HEK293 (cell line): ENCODE data around the gene MGAT2.

Experiments used
- CTCF ChIA-PET: fragments of 350-600 bp; formaldehyde crosslinking; extraction: SDS; loops from one replicate; lab custom pipeline; 2021; ENCODE audit warnings: antibody characterized with exemption; lab: Yijun Ruan, JAX
- POLR2A ChIA-PET: fragments of 300-600 bp; formaldehyde crosslinking; extraction: SDS; loops from one replicate; lab custom pipeline; 2020; ENCODE audit warnings: antibody characterized with exemption, inconsistent platforms; lab: Yijun Ruan, JAX
- H3K27ac ChIP-seq: fragments of 200-500 bp; sonication (Bioruptor generic); 2 replicates; pipeline ENCODE4 v1.5.1; 2014; ENCODE audit warnings: low read depth, low read length, control low read depth, inconsistent platforms; ENCODE audit errors: extremely low read depth
- H3K36me3 ChIP-seq, 2 experiments: fragments of 200-500 bp in 1 of 2; sonication (Bioruptor generic) in 1 of 2; 1 replicate in 1 of 2; 2 replicates in 1 of 2; pipeline ENCODE4 v1.5.1; 2014 to 2017; ENCODE audit warnings: inconsistent platforms in 2 of 2, low read length in 2 of 2; ENCODE audit not compliant: control insufficient read depth in 2 of 2, insufficient read depth in 1 of 2
- H3K4me1 ChIP-seq: fragments of 200-500 bp; sonication (Bioruptor generic); 2 replicates; pipeline ENCODE4 v1.5.1; 2014; ENCODE audit warnings: mild to moderate bottlenecking, low read length, inconsistent platforms; ENCODE audit not compliant: control insufficient read depth, insufficient read depth
- H3K4me3 ChIP-seq: 2 replicates; pipeline ENCODE4 v1.5.1; 2011; ENCODE audit warnings: low read depth, mild to moderate bottlenecking, control low read depth, low read length, moderate library complexity
- H3K9me3 ChIP-seq: fragments of 200-500 bp; sonication (Bioruptor generic); 2 replicates; pipeline ENCODE4 v1.5.1; 2014; ENCODE audit warnings: low read depth, low read length, inconsistent platforms; ENCODE audit not compliant: control insufficient read depth, insufficient read depth
- ELK4 ChIP-seq: IDR thresholded peaks from 2 replicates; pipeline ENCODE4 v1.6.1; 2011; ENCODE audit warnings: mild to moderate bottlenecking, low read depth, low read length, borderline replicate concordance
- GLIS2 ChIP-seq: fragments of 450-650 bp; formaldehyde crosslinking; IDR thresholded peaks from 2 replicates; pipeline ENCODE4 v1.5.1; 2016; ENCODE audit warnings: missing biosample characterization, missing genetic modification characterization
- IKZF3 ChIP-seq: fragments of 450-650 bp; IDR thresholded peaks from 2 replicates; pipeline ENCODE4 v1.5.0; 2018; ENCODE audit warnings: missing biosample characterization, mild to moderate bottlenecking, missing genetic modification characterization, moderate library complexity
- KLF16 ChIP-seq: fragments of 450-650 bp; formaldehyde crosslinking; IDR thresholded peaks from 2 replicates; pipeline ENCODE4 v1.5.1; 2017; ENCODE audit warnings: missing biosample characterization, missing genetic modification characterization
- RBAK ChIP-seq: fragments of 450-650 bp; formaldehyde crosslinking; IDR thresholded peaks from 2 replicates; pipeline ENCODE4 v1.5.1; 2016; ENCODE audit warnings: missing biosample characterization, missing genetic modification characterization
- SP2 ChIP-seq: fragments of 450-650 bp; formaldehyde crosslinking; IDR thresholded peaks from 2 replicates; pipeline ENCODE4 v1.5.1; 2016; ENCODE audit warnings: missing biosample characterization, missing genetic modification characterization
- SP7 ChIP-seq: fragments of 450-650 bp; formaldehyde crosslinking; IDR thresholded peaks from 2 replicates; pipeline ENCODE4 v1.5.1; 2016; ENCODE audit warnings: missing biosample characterization, missing genetic modification characterization
- YY2 ChIP-seq: fragments of 450-650 bp; formaldehyde crosslinking; IDR thresholded peaks from 2 replicates; pipeline ENCODE4 v1.5.1; 2016; ENCODE audit warnings: missing biosample characterization, missing genetic modification characterization
- ZFP69B ChIP-seq: fragments of 450-650 bp; formaldehyde crosslinking; IDR thresholded peaks from 2 replicates; pipeline ENCODE4 v1.5.1; 2016; ENCODE audit warnings: missing biosample characterization, missing genetic modification characterization
- ZNF10 ChIP-seq: fragments of 450-650 bp; formaldehyde crosslinking; IDR thresholded peaks from 2 replicates; pipeline ENCODE4 v1.5.1; 2017; ENCODE audit warnings: missing biosample characterization, missing genetic modification characterization
- ZNF148 ChIP-seq: fragments of 450-650 bp; formaldehyde crosslinking; IDR thresholded peaks from 2 replicates; pipeline ENCODE4 v1.5.0; 2017; ENCODE audit warnings: missing biosample characterization, missing genetic modification characterization, borderline replicate concordance
- ZNF157 ChIP-seq: fragments of 450-650 bp; formaldehyde crosslinking; IDR thresholded peaks from 2 replicates; pipeline ENCODE4 v1.5.1; 2016; ENCODE audit warnings: missing biosample characterization, missing genetic modification characterization
- ZNF202 ChIP-seq: fragments of 450-650 bp; formaldehyde crosslinking; IDR thresholded peaks from 2 replicates; pipeline ENCODE4 v1.5.1; 2016; ENCODE audit warnings: missing biosample characterization, missing genetic modification characterization, borderline replicate concordance
- ZNF23 ChIP-seq: fragments of 450-650 bp; formaldehyde crosslinking; IDR thresholded peaks from 2 replicates; pipeline ENCODE4 v1.5.1; 2016; ENCODE audit warnings: missing biosample characterization, missing genetic modification characterization, borderline replicate concordance
- ZNF248 ChIP-seq: fragments of 450-650 bp; formaldehyde crosslinking; IDR thresholded peaks from 2 replicates; pipeline ENCODE4 v1.5.1; 2017; ENCODE audit warnings: missing biosample characterization, missing genetic modification characterization
- ZNF26 ChIP-seq: fragments of 450-650 bp; formaldehyde crosslinking; IDR thresholded peaks from 2 replicates; pipeline ENCODE4 v1.5.1; 2016; ENCODE audit warnings: missing biosample characterization, missing genetic modification characterization
- ZNF266 ChIP-seq: fragments of 450-650 bp; formaldehyde crosslinking; IDR thresholded peaks from 2 replicates; pipeline ENCODE4 v1.5.1; 2016; ENCODE audit warnings: missing biosample characterization, missing genetic modification characterization, low read depth
- ZNF335 ChIP-seq: fragments of 450-650 bp; formaldehyde crosslinking; conservative IDR thresholded peaks from 2 replicates; pipeline ENCODE4 v1.5.1; 2016; ENCODE audit warnings: missing biosample characterization, missing genetic modification characterization
- ZNF391 ChIP-seq: fragments of 450-650 bp; formaldehyde crosslinking; IDR thresholded peaks from 2 replicates; pipeline ENCODE4 v1.5.1; 2016; ENCODE audit warnings: low read depth, missing biosample characterization, missing genetic modification characterization, borderline replicate concordance
- ZNF394 ChIP-seq: fragments of 450-650 bp; formaldehyde crosslinking; IDR thresholded peaks from 2 replicates; pipeline ENCODE4 v1.5.1; 2016; ENCODE audit warnings: missing biosample characterization, missing genetic modification characterization, mild to moderate bottlenecking, moderate library complexity, borderline replicate concordance
- ZNF423 ChIP-seq: fragments of 450-650 bp; formaldehyde crosslinking; IDR thresholded peaks from 2 replicates; pipeline ENCODE4 v1.5.1; 2016; ENCODE audit warnings: missing biosample characterization, missing genetic modification characterization
- ZNF426 ChIP-seq: fragments of 450-650 bp; formaldehyde crosslinking; IDR thresholded peaks from 2 replicates; pipeline ENCODE4 v1.5.1; 2017; ENCODE audit warnings: missing biosample characterization, missing genetic modification characterization, mild to moderate bottlenecking, inconsistent platforms, moderate library complexity
- ZNF433 ChIP-seq: fragments of 450-650 bp; formaldehyde crosslinking; IDR thresholded peaks from 2 replicates; pipeline ENCODE4 v1.5.1; 2016; ENCODE audit warnings: missing biosample characterization, missing genetic modification characterization, low read depth
- ZNF488 ChIP-seq: fragments of 450-650 bp; formaldehyde crosslinking; IDR thresholded peaks from 2 replicates; pipeline ENCODE4 v1.5.1; 2016; ENCODE audit warnings: missing biosample characterization, missing genetic modification characterization
- ZNF571 ChIP-seq: fragments of 450-650 bp; formaldehyde crosslinking; IDR thresholded peaks from 2 replicates; pipeline ENCODE4 v1.5.0; 2017; ENCODE audit warnings: missing biosample characterization, missing genetic modification characterization
- ZNF704 ChIP-seq: fragments of 450-650 bp; formaldehyde crosslinking; IDR thresholded peaks from 2 replicates; pipeline ENCODE4 v1.5.1; 2016; ENCODE audit warnings: missing biosample characterization, missing genetic modification characterization
- ZNF707 ChIP-seq: fragments of 450-650 bp; formaldehyde crosslinking; IDR thresholded peaks from 2 replicates; pipeline ENCODE4 v1.5.1; 2016; ENCODE audit warnings: missing biosample characterization, missing genetic modification characterization
- ZNF792 ChIP-seq: fragments of 450-650 bp; formaldehyde crosslinking; IDR thresholded peaks from 2 replicates; pipeline ENCODE4 v1.5.1; 2016; ENCODE audit warnings: missing biosample characterization, missing genetic modification characterization
- ZNF837 ChIP-seq: fragments of 450-650 bp; formaldehyde crosslinking; IDR thresholded peaks from 2 replicates; pipeline ENCODE4 v1.5.1; 2016; ENCODE audit warnings: missing biosample characterization, missing genetic modification characterization
- ZSCAN23 ChIP-seq: fragments of 450-650 bp; formaldehyde crosslinking; IDR thresholded peaks from 2 replicates; pipeline ENCODE4 v1.5.1; 2016; ENCODE audit warnings: missing biosample characterization, missing genetic modification characterization
- ZSCAN30 ChIP-seq: fragments of 450-650 bp; IDR thresholded peaks from 2 replicates; pipeline ENCODE4 v1.5.1; 2018; ENCODE audit warnings: missing biosample characterization, mild to moderate bottlenecking, missing genetic modification characterization, moderate library complexity

Gene MGAT2

GRCh38 chr14:49621114-49621881, 699 bp downstream of the MGAT2 start:
- Histone ChIP-seq H3K4me3 (peak overlapping the region; percentile 87), H3K4me1 (no peaks in the 10 kb centered on the region), H3K36me3 (peaks cover 19 to 37% of the 10 kb centered on the region in 2 experiments), H3K9me3 (no peaks in the 10 kb centered on the region), H3K27ac (peak overlapping the region; percentile 87)
- POLR2A ChIA-PET: interaction anchor here (1.0 to 3.0 kb wide), 14 partner anchors 10 to 247 kb away, joined by 3 to 44 read pairs (median 11); partner anchors contain the start of genes DNAAF2, KLHDC2, LRR1 and NEMF
- CTCF ChIA-PET: interaction anchor here (0.7 to 2.5 kb wide), 5 partner anchors 9 to 186 kb away, joined by 3 to 10 read pairs (median 3); partner anchors contain the start of genes DNAAF2, KLHDC2 and RPS29
- TF ChIP-seq IKZF3 (tag by site-specific recombination) (no peak), ZNF266 (tag by site-specific recombination) (no peak), ZNF202 (tag by site-specific recombination) (no peak), ZNF23 (tag by site-specific recombination) (no peak), ZNF391 (tag by site-specific recombination) (0 out of 2 replicates have a peak, but pooled peaks have one; percentile 4), ZNF707 (no peak), ZNF335 (peak; percentile 31), ZNF423 (tag by site-specific recombination) (no peak), YY2 (tag by site-specific recombination) (no peak), ZNF10 (tag by site-specific recombination) (no peak), ZNF26 (tag by site-specific recombination) (no peak), ZNF426 (tag by site-specific recombination) (no peak), ZSCAN30 (tag by site-specific recombination) (peak; percentile 28; the same call in 1 of the 2 replicates), ZSCAN23 (tag by site-specific recombination) (no peak), ZFP69B (tag by site-specific recombination) (0 out of 2 replicates have a peak, but pooled peaks have one; percentile 16), ZNF433 (tag by site-specific recombination) (no peak), ZNF792 (tag by site-specific recombination) (no peak), RBAK (tag by site-specific recombination) (no peak), KLF16 (0 out of 2 replicates have a peak, but pooled peaks have one; percentile 5), ELK4 (no peak), ZNF394 (tag by site-specific recombination) (peak; percentile 95), ZNF704 (tag by site-specific recombination) (no peak), ZNF157 (tag by site-specific recombination) (0 out of 2 replicates have a peak, but pooled peaks have one; percentile 19), SP2 (no peak), GLIS2 (peak; percentile 75), ZNF248 (no peak), ZNF837 (tag by site-specific recombination) (no peak), SP7 (no peak; the same call in none of the 2 replicates), ZNF148 (tag by site-specific recombination) (no peak), ZNF488 (tag by site-specific recombination) (no peak), ZNF571 (tag by site-specific recombination) (no peak)
